WTC11 (cell line): ENCODE measurements around the gene CTBP1.

Source experiments
- CTCF ChIP-seq: fragments of 200-600 bp; IDR thresholded peaks from 2 replicates; pipeline ENCODE4 v1.8.0; 2022; ENCODE audit warnings: antibody characterized with exemption
- ETV6 ChIP-seq: sonication (generic); formaldehyde crosslinking; IDR thresholded peaks from 2 replicates; pipeline ENCODE4 v1.8.1; 2022; ENCODE audit warnings: mild to moderate bottlenecking, missing genetic modification reagents
- IRF2 ChIP-seq: sonication (generic); formaldehyde crosslinking; IDR thresholded peaks from 2 replicates; pipeline ENCODE4 v1.8.0; 2022; ENCODE audit warnings: low read depth, missing genetic modification reagents, borderline replicate concordance

DNA sequence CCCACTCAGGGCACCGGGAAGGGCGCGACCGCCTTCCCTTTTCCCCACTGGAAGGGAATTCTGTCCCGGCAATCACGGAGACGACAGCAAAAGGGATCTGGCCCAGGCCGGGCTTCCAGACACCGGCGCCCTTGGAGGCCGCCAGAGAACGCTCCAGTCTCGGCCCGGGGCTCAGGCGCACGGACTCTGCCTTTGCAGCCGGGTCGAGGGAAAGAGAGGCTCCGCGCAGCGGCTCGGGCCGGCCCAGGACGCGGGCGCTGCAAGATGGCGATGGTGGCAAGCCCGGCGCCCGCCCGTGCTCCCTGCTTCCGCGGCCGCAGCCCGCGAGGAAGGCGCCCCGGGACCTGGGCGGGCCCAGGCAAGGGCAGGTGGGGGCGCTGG is 1.1 kb downstream of the CTBP1 start:
- TF ChIP-seq CTCF (no peak), ETV6 (CRISPR knock-in tag) (no peak), IRF2 (no peak)
